Mesothelial cell of epicardium (in vitro differentiated cells): Measurements from ENCODE around the gene VWF. TPM values are rescaled to one million over a fixed set of nuclear protein-coding genes. Genes with fewer than 3 reads are reported as not detected.

Source experiments
- DNase-seq, 2 experiments: peaks; one replicate each; pipeline ENCODE4 v3.0.0; 2021; ENCODE audit warnings: low spot score in 2 of 2; ENCODE audit not compliant: unreplicated experiment in 2 of 2
- H3K27ac Mint-ChIP-seq: 2 replicates; pipeline ENCODE4 v1.8.0; 2021; ENCODE audit warnings: mixed read lengths
- H3K27me3 Mint-ChIP-seq: 2 replicates; pipeline ENCODE4 v1.8.0; 2021; ENCODE audit warnings: low read depth, mixed read lengths
- H3K36me3 Mint-ChIP-seq: 2 replicates; pipeline ENCODE4 v1.8.0; 2021; ENCODE audit warnings: mixed read lengths
- H3K4me1 Mint-ChIP-seq: 2 replicates; pipeline ENCODE4 v1.8.0; 2021; ENCODE audit warnings: mixed read lengths
- H3K4me3 Mint-ChIP-seq: 2 replicates; pipeline ENCODE4 v1.8.0; 2021; ENCODE audit warnings: mild to moderate bottlenecking, moderate library complexity, mixed read lengths
- H3K9me3 Mint-ChIP-seq: 2 replicates; pipeline ENCODE4 v1.8.0; 2021; ENCODE audit warnings: mixed read lengths
- CTCF ChIP-seq: fragments of 200-600 bp; sonication (generic); IDR thresholded peaks from one replicate; pipeline ENCODE4 v1.5.0; 2021; ENCODE audit warnings: antibody characterized with exemption; ENCODE audit not compliant: unreplicated experiment
- total RNA-seq: library from RNA; stranded (reverse); gene quantifications from 3 replicates; pipeline ENCODE4 v1.2.1, GENCODE V29; 2021

Gene VWF
- total RNA-seq, 1 donor from 2014 or later = 0.31 TPM

DNA sequence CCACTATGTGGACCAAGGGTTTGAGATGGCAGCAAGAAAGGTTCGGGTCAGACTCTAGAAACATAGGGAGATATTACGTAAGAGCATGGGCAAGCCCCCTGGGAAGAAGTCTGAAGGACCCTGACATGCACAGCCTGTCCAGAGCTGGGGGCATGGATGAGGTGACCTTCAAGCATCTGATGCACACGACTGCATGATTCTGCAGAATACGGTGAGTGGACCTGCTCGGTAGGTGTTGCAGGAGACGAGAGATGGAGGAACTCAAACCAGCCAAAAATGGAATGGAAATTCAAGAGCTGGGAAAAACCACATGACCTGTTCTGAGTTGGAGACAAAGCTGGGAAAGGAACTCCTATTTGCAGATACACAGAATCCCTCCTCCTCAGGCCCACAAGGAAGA is 223.1 kb downstream of the VWF start:
- no peak overlapping the region for H3K4me3 Mint-ChIP-seq
- H3K36me3 Mint-ChIP-seq = no peaks in the 10 kb centered on the region
- H3K27me3 Mint-ChIP-seq = peaks cover 40% of the 10 kb centered on the region

DNA sequence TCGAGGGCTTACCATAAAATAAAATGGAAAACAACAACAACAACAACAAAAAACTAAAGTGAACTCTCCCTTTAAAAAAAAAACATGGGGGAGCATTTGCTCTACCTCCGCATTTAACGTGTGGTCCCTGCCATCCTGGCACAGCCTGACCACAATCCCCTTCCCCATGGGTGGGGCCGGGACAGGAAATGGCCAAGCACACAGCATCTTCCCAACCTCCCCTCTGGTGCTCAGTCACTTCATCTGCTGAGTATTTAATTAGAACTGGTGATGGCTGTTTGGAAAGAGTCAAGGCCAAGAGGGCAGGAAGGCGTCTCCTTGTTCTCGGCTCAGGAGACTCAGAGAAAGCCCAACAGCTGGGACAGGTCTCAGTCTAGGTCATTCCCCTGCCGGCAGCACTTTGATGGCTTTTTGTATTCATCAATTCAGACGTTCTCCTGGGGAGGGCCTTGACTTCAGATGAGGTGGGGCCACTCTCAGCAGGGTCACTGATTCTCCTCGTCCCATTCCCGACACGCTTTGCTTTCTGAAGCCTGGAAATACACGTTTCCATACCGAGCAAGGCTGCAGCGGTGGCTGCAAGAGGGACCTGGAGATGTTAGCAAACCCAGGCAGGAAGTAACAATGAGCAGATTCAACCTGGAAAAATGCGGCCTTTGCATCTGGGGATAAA is 223.8 kb downstream of the VWF start:
- no peak overlapping the region for H3K27ac Mint-ChIP-seq
- H3K9me3 Mint-ChIP-seq = peaks cover 4% of the 10 kb centered on the region
- H3K4me1 Mint-ChIP-seq = no peaks in the 10 kb centered on the region
- H3K27me3 Mint-ChIP-seq = peaks cover 41% of the 10 kb centered on the region
- H3K36me3 Mint-ChIP-seq = no peaks in the 10 kb centered on the region
- no peak overlapping the region for H3K4me3 Mint-ChIP-seq
- no peak for DNase-seq
- TF ChIP-seq CTCF = no peak

More for the DNA sequence above, 223.1 kb downstream of the VWF start:
- Mint-ChIP-seq H3K9me3 (peaks cover 4% of the 10 kb centered on the region), H3K4me1 (no peaks in the 10 kb centered on the region), H3K27ac (no peak overlapping the region)
- TF ChIP-seq CTCF = no peak
- DNase-seq = no peak

DNA sequence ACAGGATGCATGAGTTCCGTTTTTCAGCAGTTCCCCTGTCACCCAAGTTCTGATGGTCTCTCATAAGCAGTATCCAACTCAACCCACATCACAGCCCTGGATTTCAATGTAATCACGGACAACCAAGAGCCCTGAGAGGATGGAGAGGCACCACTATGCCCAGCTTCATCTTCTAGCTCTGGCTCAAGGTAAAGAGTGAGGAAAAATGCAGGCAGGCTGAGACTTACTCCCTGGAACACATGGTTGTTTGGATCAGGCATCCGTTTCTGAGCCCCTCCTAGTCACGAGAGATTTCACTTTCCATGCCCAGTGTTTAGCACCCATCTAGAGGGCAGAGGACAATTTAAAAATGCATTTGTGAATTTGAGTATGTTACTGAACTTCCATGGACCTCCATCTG is 224.4 kb downstream of the VWF start:
- Mint-ChIP-seq H3K4me1 (no peaks in the 10 kb centered on the region), H3K4me3 (no peak overlapping the region), H3K36me3 (no peaks in the 10 kb centered on the region), H3K27ac (no peak overlapping the region), H3K9me3 (peaks cover 10% of the 10 kb centered on the region), H3K27me3 (peaks cover 45% of the 10 kb centered on the region)
- no peak for DNase-seq
- TF ChIP-seq CTCF = no peak

- Mint-ChIP-seq H3K9me3 (peaks cover 14% of the 10 kb centered on the region), H3K36me3 (no peaks in the 10 kb centered on the region), H3K27ac (no peak overlapping the region), H3K4me3 (no peak overlapping the region), H3K4me1 (no peaks in the 10 kb centered on the region), H3K27me3 (peaks cover 46% of the 10 kb centered on the region)
- DNase-seq = no peak
- no peak for TF ChIP-seq CTCF
Observed at GRCh38 chr12:5899675-5900074, 224.8 kb downstream of the VWF start.

- H3K36me3 Mint-ChIP-seq = no peaks in the 10 kb centered on the region
- H3K27me3 Mint-ChIP-seq = peaks cover 42% of the 10 kb centered on the region
- H3K9me3 Mint-ChIP-seq = peaks cover 22% of the 10 kb centered on the region
- no peak overlapping the region for H3K4me3 Mint-ChIP-seq
- no peak for TF ChIP-seq CTCF
- no peak overlapping the region for H3K27ac Mint-ChIP-seq
- no peak for DNase-seq
- no peaks in the 10 kb centered on the region for H3K4me1 Mint-ChIP-seq
Observed at GRCh38 chr12:5898874-5899273, 225.6 kb downstream of the VWF start.

Other genes with a start within 250 kb of the VWF start
- gene ANO2, start 179.4 kb downstream of the VWF start, total RNA-seq = 6.2 to 7.6 TPM (median 6.3 TPM) in 3 replicates
- gene CD9, start 75.7 kb upstream of the VWF start, total RNA-seq = 20.0 to 22.6 TPM (median 22.3 TPM) in 3 replicates
- 16.1 to 18.3 TPM (median 16.4 TPM) in 3 replicates for gene PLEKHG6, start 186.0 kb upstream of the VWF start, total RNA-seq
- gene TNFRSF1A, start 217.4 kb upstream of the VWF start, total RNA-seq = 65.4 to 70.4 TPM (median 68.9 TPM) in 3 replicates